Measurements from ENCODE around the gene RBL1. TPM values are rescaled to one million over a fixed set of nuclear protein-coding genes. Genes with fewer than 3 reads are reported as not detected.

The RBL1 gene
- total and polyA plus RNA-seq, 9 donors: 3.0 to 11.1 (median 7.5) TPM

DNA sequence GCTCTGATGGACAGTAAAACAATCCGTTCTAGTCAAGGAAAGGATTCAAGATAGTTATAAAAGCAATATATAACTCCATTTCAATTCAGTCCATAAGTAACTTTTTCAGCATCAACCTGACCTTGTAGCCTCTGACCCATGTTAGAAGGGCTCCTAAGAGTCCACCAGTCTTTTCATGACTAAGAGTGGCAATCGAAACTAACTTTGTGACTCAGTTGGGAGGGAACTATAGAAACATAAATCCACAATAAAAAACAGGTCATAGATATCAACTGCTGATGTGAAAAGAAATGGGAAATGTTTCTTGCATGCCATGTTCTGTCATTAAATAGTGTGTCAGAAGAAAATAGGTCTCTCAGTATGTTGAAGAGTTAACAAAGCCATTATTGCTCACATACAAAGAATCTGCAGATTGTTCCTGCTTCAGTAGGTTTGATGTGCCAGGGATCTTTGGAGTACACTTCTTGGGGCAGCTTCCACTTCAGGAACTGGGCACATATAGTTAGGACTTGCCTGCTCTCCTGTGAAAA lies 16.2 kb upstream of the RBL1 start:
- Histone ChIP-seq H3K27me3 (no peaks in the 10 kb centered on the region), H3K36me3 (no peaks in the 10 kb centered on the region), H3K27ac (no peak overlapping the region), H3K9me3 (no peaks in the 10 kb centered on the region), H3K4me3 (no peak overlapping the region), H3K4me1 (ENCODE audit: insufficient read depth) (no peaks in the 10 kb centered on the region)
- TF ChIP-seq POLR2A (IDR thresholded peaks at IDR 0.05) (no peak), EP300 (IDR thresholded peaks at IDR 0.05) (no peak)
- TF ChIP-seq, protein P1, sequence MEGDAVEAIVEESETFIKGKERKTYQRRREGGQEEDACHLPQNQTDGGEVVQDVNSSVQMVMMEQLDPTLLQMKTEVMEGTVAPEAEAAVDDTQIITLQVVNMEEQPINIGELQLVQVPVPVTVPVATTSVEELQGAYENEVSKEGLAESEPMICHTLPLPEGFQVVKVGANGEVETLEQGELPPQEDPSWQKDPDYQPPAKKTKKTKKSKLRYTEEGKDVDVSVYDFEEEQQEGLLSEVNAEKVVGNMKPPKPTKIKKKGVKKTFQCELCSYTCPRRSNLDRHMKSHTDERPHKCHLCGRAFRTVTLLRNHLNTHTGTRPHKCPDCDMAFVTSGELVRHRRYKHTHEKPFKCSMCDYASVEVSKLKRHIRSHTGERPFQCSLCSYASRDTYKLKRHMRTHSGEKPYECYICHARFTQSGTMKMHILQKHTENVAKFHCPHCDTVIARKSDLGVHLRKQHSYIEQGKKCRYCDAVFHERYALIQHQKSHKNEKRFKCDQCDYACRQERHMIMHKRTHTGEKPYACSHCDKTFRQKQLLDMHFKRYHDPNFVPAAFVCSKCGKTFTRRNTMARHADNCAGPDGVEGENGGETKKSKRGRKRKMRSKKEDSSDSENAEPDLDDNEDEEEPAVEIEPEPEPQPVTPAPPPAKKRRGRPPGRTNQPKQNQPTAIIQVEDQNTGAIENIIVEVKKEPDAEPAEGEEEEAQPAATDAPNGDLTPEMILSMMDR (IDR thresholded peaks at IDR 0.05): no peak
- DNase-seq: no peak
- intact Hi-C loops (cut with DNase I): no loop called here
- 88 to 90% (median 89%) methylated on average over 2 of the region's 2 CpGs for WGBS, 3 donors

DNA sequence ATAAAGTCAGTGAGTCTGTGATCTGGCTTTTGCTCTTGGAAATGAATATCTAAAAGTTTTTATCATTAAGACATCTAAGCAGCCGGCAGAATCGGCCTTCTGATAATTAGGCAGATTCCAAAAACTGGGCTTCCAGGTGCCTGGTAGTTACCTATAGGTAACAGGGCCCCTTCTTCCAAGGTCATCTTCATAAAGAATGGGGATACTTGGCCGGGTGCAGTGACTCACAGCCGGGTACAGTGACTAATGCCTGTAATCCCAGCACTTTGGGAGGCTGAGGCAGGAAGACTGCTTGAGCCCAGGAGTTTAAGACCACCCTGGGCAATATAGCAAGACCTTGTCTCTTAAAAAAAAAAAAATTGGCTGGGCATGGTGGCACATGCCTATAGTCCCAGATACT lies 12.9 kb upstream of the RBL1 start:
- no peaks in the 10 kb centered on the region for H3K36me3 ChIP-seq
- WGBS, 3 donors: 77 to 90% (median 84%) methylated on average over 4 of the region's 4 CpGs
- DNase-seq: no peak
- H3K4me1 ChIP-seq (ENCODE audit: insufficient read depth): no peaks in the 10 kb centered on the region
- H3K9me3 ChIP-seq: no peaks in the 10 kb centered on the region
- no peak overlapping the region for H3K4me3 ChIP-seq
- H3K27ac ChIP-seq: no peak overlapping the region
- TF ChIP-seq EP300 (IDR thresholded peaks at IDR 0.05): no peak
- TF ChIP-seq, protein P1 (IDR thresholded peaks at IDR 0.05): no peak
- no peak for TF ChIP-seq POLR2A (IDR thresholded peaks at IDR 0.05)
- H3K27me3 ChIP-seq: no peaks in the 10 kb centered on the region
- intact Hi-C loops (cut with DNase I): no loop called here

DNA sequence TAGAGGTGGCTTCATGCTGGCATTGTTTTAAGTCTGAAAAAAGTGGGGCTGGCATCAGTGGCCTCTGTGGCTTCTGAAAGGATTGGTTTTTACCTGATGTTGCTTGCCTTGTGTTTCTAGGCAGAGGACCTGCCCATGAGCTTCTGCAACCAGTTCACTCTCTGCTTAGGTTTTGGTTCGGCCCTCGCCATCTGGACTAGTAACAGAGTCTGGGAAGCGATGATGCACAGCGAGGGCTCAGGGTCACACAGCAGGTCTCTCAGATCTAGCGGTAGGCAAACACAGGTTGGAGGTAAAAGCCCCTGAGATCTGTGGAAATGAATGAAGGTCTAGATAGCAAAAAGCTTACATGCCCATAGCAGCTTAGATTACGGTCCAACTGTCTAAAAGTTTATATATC lies 6.8 kb upstream of the RBL1 start:
- Histone ChIP-seq H3K27ac (no peak overlapping the region), H3K36me3 (no peaks in the 10 kb centered on the region), H3K4me1 (ENCODE audit: insufficient read depth) (no peaks in the 10 kb centered on the region), H3K4me3 (no peak overlapping the region), H3K27me3 (no peaks in the 10 kb centered on the region), H3K9me3 (no peaks in the 10 kb centered on the region)
- intact Hi-C loops (cut with DNase I): no loop called here
- 90 to 96% (median 91%) methylated on average over 6 of the region's 6 CpGs for WGBS, 3 donors
- TF ChIP-seq, protein P1 (IDR thresholded peaks at IDR 0.05): no peak
- no peak for TF ChIP-seq POLR2A (IDR thresholded peaks at IDR 0.05)
- no peak for TF ChIP-seq EP300 (IDR thresholded peaks at IDR 0.05)
- no peak for DNase-seq

DNA sequence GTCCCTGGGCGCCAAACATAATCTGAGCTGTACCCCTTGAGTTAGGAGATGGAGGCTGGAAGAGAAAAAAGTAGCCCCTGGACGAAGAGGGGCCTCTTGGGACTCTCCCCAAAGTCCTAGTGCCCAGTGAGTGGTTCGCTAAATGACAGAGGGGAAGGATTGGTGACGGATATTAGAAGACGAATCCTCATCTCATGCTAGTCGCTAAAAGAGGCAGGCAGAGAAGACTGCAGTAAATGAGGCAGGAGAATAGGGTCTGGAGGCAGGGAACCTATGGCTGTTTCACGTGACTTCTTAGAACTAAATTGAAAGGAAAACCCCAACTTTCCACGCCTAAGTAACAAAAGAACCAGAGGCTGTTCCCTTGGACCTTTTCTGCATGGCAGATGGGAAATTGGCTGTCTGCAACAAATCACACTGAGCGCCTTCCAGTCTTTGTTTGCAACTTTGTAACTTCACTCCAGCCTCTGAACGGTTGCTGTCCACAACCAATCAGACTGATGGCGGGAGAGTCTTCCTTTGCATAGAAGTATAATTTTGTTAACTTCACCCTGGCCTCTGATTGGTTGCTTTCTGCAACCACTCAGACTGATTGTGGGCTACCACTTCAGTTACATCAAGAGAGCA lies 731 bp upstream of the RBL1 start:
- intact Hi-C loops (cut with DNase I): no loop called here
- TF ChIP-seq, protein P1 (IDR thresholded peaks at IDR 0.05): no peak
- TF ChIP-seq POLR2A (IDR thresholded peaks at IDR 0.05) (no peak), EP300 (IDR thresholded peaks at IDR 0.05) (no peak)
- no peaks in the 10 kb centered on the region for H3K27me3 ChIP-seq
- H3K36me3 ChIP-seq: no peaks in the 10 kb centered on the region
- H3K4me3 ChIP-seq: peak overlapping the region; percentile 90
- H3K4me1 ChIP-seq (ENCODE audit: insufficient read depth): peaks cover 6% of the 10 kb centered on the region
- DNase-seq: no peak
- no peaks in the 10 kb centered on the region for H3K9me3 ChIP-seq
- H3K27ac ChIP-seq: peak overlapping the region in 1 of 2 donors; percentile 39
- 66 to 70% (median 67%) methylated on average over 11 of the region's 11 CpGs for WGBS, 3 donors

Measured in ovary (tissue), 9 donors.